ENCODE data around the gene SMIM11. TPM values are rescaled to one million over a fixed set of nuclear protein-coding genes. Genes with fewer than 3 reads are reported as not detected.
"Not testable (repeated sequence)": the region's sequence is repeated elsewhere in the genome, so short reads cannot be mapped to it uniquely, and the experiment has no call there.

The SMIM11 gene
- total and polyA plus RNA-seq, 8 donors, result 3.1 to 18.0 (median 7.5) TPM

DNA sequence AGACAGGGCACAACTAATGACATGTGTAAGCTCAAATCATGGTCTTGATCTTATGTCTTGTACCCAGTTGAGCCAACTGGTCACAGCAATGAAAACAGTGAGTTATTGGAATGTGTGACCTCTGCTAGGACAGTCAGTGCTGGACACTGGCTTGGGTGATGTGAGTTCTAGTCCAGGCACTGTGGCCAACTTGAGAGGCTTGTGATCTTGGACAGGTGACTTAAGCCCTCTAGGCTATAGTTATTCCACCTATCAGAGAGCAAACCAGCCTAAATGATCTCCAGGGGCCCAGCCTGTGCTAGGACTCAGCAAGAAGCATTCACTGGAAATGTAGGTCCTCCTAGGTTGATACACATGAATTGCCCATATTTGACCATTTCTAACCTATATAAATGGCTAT is 10.4 kb upstream of the SMIM11 start:
- ATAC-seq, result no peak
- Histone ChIP-seq H3K9me3 (no peaks in the 10 kb centered on the region), H3K4me3 (no peak overlapping the region), H3K36me3 (no peaks in the 10 kb centered on the region), H3K4me1 (peaks cover 0 to 7% of the 10 kb centered on the region in 2 donors), H3K27ac (no peak overlapping the region), H3K27me3 (peaks cover 0 to 11% of the 10 kb centered on the region in 2 donors)
- intact Hi-C loops (cut with DNase I), result no loop called here
- TF ChIP-seq, protein P1, sequence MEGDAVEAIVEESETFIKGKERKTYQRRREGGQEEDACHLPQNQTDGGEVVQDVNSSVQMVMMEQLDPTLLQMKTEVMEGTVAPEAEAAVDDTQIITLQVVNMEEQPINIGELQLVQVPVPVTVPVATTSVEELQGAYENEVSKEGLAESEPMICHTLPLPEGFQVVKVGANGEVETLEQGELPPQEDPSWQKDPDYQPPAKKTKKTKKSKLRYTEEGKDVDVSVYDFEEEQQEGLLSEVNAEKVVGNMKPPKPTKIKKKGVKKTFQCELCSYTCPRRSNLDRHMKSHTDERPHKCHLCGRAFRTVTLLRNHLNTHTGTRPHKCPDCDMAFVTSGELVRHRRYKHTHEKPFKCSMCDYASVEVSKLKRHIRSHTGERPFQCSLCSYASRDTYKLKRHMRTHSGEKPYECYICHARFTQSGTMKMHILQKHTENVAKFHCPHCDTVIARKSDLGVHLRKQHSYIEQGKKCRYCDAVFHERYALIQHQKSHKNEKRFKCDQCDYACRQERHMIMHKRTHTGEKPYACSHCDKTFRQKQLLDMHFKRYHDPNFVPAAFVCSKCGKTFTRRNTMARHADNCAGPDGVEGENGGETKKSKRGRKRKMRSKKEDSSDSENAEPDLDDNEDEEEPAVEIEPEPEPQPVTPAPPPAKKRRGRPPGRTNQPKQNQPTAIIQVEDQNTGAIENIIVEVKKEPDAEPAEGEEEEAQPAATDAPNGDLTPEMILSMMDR (IDR thresholded peaks at IDR 0.05), result no peak
- DNase-seq, result no peak

DNA sequence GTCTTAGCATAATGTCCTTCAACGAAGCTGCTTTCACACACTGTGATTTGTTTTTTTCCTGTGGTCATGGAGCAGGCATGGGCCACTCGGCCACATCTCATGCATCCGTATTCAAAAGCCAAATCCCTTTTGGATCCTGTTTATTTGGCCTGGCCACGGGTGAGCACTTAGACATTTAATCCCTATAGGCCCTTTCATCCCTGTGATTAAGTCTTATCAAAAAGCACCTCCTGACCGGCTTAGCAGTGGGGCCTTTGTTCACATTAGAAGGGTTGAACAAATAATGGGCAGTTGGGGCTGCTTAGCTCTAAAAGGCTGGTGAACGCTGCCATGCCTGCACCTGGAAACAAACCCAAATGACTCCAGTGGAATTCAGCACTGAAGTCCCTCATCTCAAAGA is 9.5 kb upstream of the SMIM11 start:
- H3K4me1 ChIP-seq, result peaks cover 0 to 7% of the 10 kb centered on the region in 2 donors
- TF ChIP-seq, protein P1 (IDR thresholded peaks at IDR 0.05), result no peak
- ATAC-seq (no peak), DNase-seq (peak in 1 of 4 donors; percentile 24)
- H3K27me3 ChIP-seq, result peaks cover 0 to 5% of the 10 kb centered on the region in 2 donors
- intact Hi-C loops (cut with DNase I), result no loop called here
- no peak overlapping the region for H3K4me3 ChIP-seq
- no peak overlapping the region for H3K27ac ChIP-seq
- H3K9me3 ChIP-seq, result no peaks in the 10 kb centered on the region
- H3K36me3 ChIP-seq, result no peaks in the 10 kb centered on the region

DNA sequence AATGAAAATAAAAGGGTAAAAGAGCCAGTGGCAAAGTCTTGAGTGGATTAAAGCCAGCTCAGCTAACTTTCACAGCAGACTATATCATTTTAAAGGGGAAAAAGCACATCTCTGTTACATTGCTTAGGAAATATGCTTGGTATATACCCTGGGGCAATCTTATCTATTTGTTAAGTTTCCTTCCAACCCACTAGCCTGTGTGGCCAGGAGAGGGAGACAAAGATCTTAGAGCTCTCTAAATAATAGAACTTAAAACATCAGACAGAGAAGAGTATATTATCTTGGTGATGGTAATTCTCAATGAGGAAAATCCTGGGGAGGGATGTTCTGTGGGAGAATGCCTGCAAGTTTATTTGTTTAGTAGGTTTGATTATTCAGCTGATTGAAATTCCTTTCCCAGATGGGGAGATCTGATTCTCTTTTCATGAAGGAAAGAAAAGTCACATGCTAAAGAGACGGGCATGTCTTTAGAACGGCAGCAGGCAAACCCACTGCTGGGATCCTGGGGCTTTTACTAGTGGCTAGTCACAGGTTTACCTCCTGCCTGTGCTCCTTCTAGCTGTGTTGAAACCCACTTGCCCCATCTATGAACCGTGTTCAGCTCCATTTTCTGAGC is 7.9 kb upstream of the SMIM11 start:
- intact Hi-C loops (cut with DNase I), result no loop called here
- no peaks in the 10 kb centered on the region for H3K27me3 ChIP-seq
- no peaks in the 10 kb centered on the region for H3K36me3 ChIP-seq
- ATAC-seq (peak; percentile 93), DNase-seq (peak in 1 of 4 donors; percentile 72)
- no peak overlapping the region for H3K4me3 ChIP-seq
- no peak overlapping the region for H3K27ac ChIP-seq
- TF ChIP-seq, protein P1 (IDR thresholded peaks at IDR 0.05), result peak; percentile 51 to 74
- no peaks in the 10 kb centered on the region for H3K9me3 ChIP-seq
- no peaks in the 10 kb centered on the region for H3K4me1 ChIP-seq

DNA sequence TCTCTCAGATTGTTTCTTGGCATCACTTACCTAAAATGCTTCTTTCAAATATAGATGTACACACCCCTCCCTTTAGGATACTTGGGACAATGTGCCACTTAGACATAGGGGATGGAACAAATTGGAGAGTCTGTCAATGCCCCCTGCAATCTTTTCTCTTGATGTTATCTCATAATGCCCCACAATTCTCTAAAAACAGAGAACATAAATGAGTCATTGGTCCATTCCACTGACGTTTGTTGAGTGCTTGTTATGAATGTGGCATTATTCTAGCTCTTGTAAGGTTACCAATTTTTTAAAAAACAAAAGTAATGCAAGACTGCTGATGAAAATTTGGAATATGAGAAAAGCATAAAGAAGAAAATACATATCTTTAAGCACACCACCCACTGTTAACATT is 5.6 kb upstream of the SMIM11 start:
- H3K27me3 ChIP-seq, result no peaks in the 10 kb centered on the region
- intact Hi-C loops (cut with DNase I), result no loop called here
- no peaks in the 10 kb centered on the region for H3K36me3 ChIP-seq
- TF ChIP-seq, protein P1 (IDR thresholded peaks at IDR 0.05), result no peak
- no peak overlapping the region for H3K27ac ChIP-seq
- DNase-seq (no peak), ATAC-seq (no peak)
- no peaks in the 10 kb centered on the region for H3K4me1 ChIP-seq
- no peak overlapping the region for H3K4me3 ChIP-seq
- H3K9me3 ChIP-seq, result no peaks in the 10 kb centered on the region

DNA sequence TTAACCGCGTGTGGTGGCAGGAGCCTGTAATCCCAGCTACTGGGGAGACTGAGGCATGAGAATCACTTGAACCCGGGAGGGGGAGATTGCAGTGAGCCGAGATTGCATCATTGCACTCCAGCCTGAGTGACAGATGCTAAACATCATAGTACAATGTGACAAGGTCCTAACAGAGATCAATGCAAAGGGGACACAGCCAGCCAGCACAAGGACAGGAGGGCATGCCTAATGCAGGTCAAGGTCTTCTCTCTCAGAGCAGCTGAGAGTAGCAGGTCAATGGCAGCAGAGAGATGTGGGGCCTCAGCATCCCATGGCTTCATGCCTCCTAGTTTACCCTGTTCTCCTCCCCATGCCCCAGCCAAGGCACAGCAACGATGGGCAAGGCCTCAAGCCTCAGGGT is 3.0 kb upstream of the SMIM11 start:
- H3K27me3 ChIP-seq, result no peaks in the 10 kb centered on the region
- ATAC-seq (no peak), DNase-seq (no peak)
- H3K36me3 ChIP-seq, result no peaks in the 10 kb centered on the region
- H3K9me3 ChIP-seq, result no peaks in the 10 kb centered on the region
- H3K27ac ChIP-seq, result no peak overlapping the region
- TF ChIP-seq, protein P1 (IDR thresholded peaks at IDR 0.05), result no peak
- intact Hi-C loops (cut with DNase I), result no loop called here
- H3K4me1 ChIP-seq, result no peaks in the 10 kb centered on the region
- H3K4me3 ChIP-seq, result no peak overlapping the region

DNA sequence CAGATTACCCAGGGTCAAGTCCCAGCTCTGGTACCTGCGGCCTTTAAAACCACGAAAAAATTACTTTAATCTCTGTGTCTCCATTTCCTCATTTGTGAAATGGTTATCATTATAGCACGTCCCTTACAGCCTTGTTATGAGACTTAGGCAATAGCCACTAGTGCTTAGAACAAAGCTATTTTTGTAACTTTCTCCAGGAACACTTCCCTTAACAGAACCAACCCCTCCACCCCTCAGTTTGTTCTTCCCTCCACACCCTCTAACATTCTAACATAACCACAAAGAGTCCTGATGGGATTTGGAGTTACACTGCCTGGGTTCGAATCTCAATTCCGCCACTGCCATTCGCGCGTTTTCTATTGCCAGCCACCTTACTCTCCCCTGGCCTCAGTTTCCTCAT is 845 bp upstream of the SMIM11 start:
- H3K27ac ChIP-seq; H3K27me3 ChIP-seq; H3K4me1 ChIP-seq; H3K9me3 ChIP-seq; DNase-seq; H3K36me3 ChIP-seq; H3K4me3 ChIP-seq; intact Hi-C loops (cut with DNase I): not testable (repeated sequence)
- peak; percentile 45 for ATAC-seq

DNA sequence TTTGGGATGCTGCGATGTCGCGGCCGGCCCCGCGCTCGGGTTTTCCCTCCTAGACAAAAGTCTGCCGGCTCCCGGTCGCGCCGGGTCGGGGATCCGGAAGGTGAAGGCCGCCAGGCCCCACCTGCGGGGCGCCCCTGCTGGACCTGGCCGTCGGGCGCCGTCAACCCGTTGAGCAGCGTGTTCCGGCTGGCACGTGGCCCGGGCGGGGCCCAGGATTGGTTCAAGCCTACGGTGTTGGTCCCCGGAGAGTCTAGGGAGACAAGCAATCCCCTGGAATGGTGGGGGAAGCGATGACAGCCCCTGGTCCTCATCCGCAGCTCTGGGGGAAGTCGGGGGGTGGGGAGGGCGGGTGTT is 289 bp downstream of the SMIM11 start:
- H3K4me1 ChIP-seq; intact Hi-C loops (cut with DNase I); DNase-seq; H3K4me3 ChIP-seq; H3K36me3 ChIP-seq; H3K27ac ChIP-seq; H3K27me3 ChIP-seq; H3K9me3 ChIP-seq: not testable (repeated sequence)
- ATAC-seq, result peak; percentile 68

DNA sequence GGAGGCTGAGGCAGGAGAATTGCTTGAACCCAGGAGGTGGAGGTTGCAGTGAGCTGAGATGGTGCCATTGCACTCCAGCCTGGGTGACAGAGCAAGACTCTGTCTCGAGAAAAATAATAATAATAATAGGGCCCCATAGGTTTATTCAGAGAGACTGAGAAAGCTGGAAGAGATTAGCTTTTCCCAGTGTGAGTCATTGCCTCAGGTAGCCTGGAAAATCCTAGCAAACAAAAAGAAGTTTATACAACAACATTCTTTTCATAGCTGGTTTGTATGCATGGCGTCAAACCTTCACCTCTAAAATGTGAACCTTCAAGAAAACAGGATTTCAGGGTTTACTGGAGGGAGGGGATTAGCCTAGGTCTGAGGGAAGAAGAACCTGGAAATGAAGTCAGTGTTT is 7.8 kb downstream of the SMIM11 start:
- H3K9me3 ChIP-seq; intact Hi-C loops (cut with DNase I); H3K36me3 ChIP-seq; H3K27ac ChIP-seq; H3K4me3 ChIP-seq; H3K27me3 ChIP-seq; DNase-seq; H3K4me1 ChIP-seq: not testable (repeated sequence)
- peak; percentile 58 for ATAC-seq

Measured in left lung (tissue), 10 donors.